Pancreas (tissue), 10 donors: Measurements from ENCODE around the gene DDO. TPM values are rescaled to one million over a fixed set of nuclear protein-coding genes. Genes with fewer than 3 reads are reported as not detected.

Experiments
- ATAC-seq, 4 donors: fragments of 200-7000 bp; cut with Tn5 transposase; one replicate each; pipeline versions ENCODE4 v1.8.0 to v1.9.1; 2020; ENCODE audit warnings: mild to moderate bottlenecking in 4 of 4, moderate library complexity in 4 of 4
- DNase-seq, 6 donors: peaks; one replicate each; pipeline ENCODE4 v3.0.0-alpha.2; 2020
- FAIRE-seq: peaks from 2 replicates; lab custom pipeline; 2012; peaks lifted over from hg19 to GRCh38; lab: Jason Lieb, UNC
- H3K27ac ChIP-seq, 4 donors: fragments of 200-600 bp; sonication (generic); 1 replicate in 3 of 4; 2 replicates in 1 of 4; pipeline versions ENCODE4 v1.5.0 to v1.8.0; 2020
- H3K27me3 ChIP-seq, 4 donors: fragments of 200-600 bp; one replicate each; pipeline ENCODE4 v1.8.0; 2021
- H3K36me3 ChIP-seq, 3 donors: fragments of 200-600 bp; sonication (generic) in 1 of 3; one replicate each; pipeline versions ENCODE4 v1.5.0 to v1.8.0; 2020 to 2021
- H3K4me1 ChIP-seq, 3 donors: fragments of 200-600 bp; one replicate each; pipeline ENCODE4 v1.8.0; 2021
- H3K4me3 ChIP-seq, 4 donors: fragments of 200-600 bp; sonication (generic) in 2 of 4; one replicate each; pipeline versions ENCODE4 v1.5.0 to v1.8.0; 2020 to 2021
- H3K9me3 ChIP-seq, 4 donors: fragments of 200-600 bp; one replicate each; pipeline ENCODE4 v1.8.0; 2021
- CTCF ChIP-seq, 4 donors: fragments of 200-600 bp; sonication (generic) in 3 of 4; IDR thresholded peaks; one replicate each; pipeline versions ENCODE4 v1.5.0 to v1.8.0; 2021; ENCODE audit warnings: antibody characterized with exemption in 4 of 4
- WGBS, 2 donors: extraction: QIAGEN DNeasy Blood & Tissue Kit; methylation state at CpG; one replicate each; pipeline ENCODE4 v1.1.7; 2013; 5-methylcytosine and 5-hydroxymethylcytosine counted together
- intact Hi-C, 3 donors: fragments of 100-400 bp; cut with DNase I; formaldehyde crosslinking; loops; one replicate each; pipeline versions ENCODE4 v1.11.1 to v1.14.2; 2022
- polyA plus RNA-seq, 2 donors: library from polyadenylated mRNA; stranded (reverse); fragments of 200-250 nt; gene quantifications; one replicate each; pipeline ENCODE4 v1.2.3, GENCODE V29; 2013
- total RNA-seq, 6 donors: library from RNA; stranded (reverse); fragmentation: NEBNext Ultra II Directional in 4 of 6; extraction: Animal tissue kit (Norgen Biotek cat#: 25700) in 4 of 6; gene quantifications; one replicate each; pipeline versions ENCODE4 v1.2.1 to v1.2.4, GENCODE V29; 2021 to 2023
- donor health status: healthy with polysubstance abuse.
- donor health status: DM: no; HTN: no; CAD: no; lungs with moderate emphysema.
- donor health status: DM: no; HTN: no; CAD: no.
- donor health status: control.
- donor health status: control.
- donor health status: Bipolar disorder and iron deficiency.
- donor health status: DM: yes; HTN: yes; CAD: no.
- donor health status: DM: no; HTN: no; CAD: no.
- donor health status: DM: no; HTN: no; CAD: no.
- donor health status: DM: yes; HTN: yes; CAD: no.

The DDO gene
- total and polyA plus RNA-seq, 8 donors = 1.0 to 3.8 (median 1.4) TPM

- Histone ChIP-seq H3K9me3 (no peaks in the 10 kb centered on the region), H3K4me3 (no peak overlapping the region), H3K27me3 (no peaks in the 10 kb centered on the region), H3K4me1 (peaks cover 0 to 4% (median 0%) of the 10 kb centered on the region in 3 donors), H3K36me3 (no peaks in the 10 kb centered on the region), H3K27ac (no peak overlapping the region)
- no peak for DNase-seq
- ATAC-seq = no peak
- TF ChIP-seq CTCF (IDR thresholded peaks at IDR 0.05) = no peak
- FAIRE-seq = no peak
- 70 to 75% methylated on average over 2 of the region's 2 CpGs for WGBS, 2 donors
- intact Hi-C loops = no loop called here
These were observed 60.4 kb downstream of the DDO start for GRCh38 chr6:110355022-110355421.

DNA sequence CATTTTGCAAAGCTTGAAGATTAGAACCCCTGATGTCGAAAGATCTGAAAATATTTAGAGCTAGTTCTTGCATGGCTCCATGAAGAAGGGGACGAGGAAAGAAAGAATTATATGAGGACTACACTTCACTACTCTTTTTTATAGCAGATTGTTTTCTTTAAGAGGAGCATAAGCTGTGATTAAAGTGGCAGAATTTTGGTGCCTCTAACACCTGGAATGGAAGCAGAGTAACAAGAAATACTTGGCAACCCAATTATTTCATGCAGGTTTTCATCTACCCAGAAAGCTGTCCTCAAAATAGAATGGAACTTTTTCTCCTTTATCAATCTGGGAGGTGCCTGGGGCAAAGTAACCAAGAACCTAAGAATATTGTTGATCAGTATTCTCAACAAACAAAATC lies 61.2 kb downstream of the DDO start:
- H3K27ac ChIP-seq = no peak overlapping the region
- TF ChIP-seq CTCF (IDR thresholded peaks at IDR 0.05) = no peak
- no peaks in the 10 kb centered on the region for H3K27me3 ChIP-seq
- no peak for DNase-seq
- intact Hi-C loops = no loop called here
- FAIRE-seq = no peak
- peaks cover 0 to 4% (median 0%) of the 10 kb centered on the region in 3 donors for H3K4me1 ChIP-seq
- H3K9me3 ChIP-seq = no peaks in the 10 kb centered on the region
- 83 to 88% methylated on average over 2 of the region's 2 CpGs for WGBS, 2 donors
- no peaks in the 10 kb centered on the region for H3K36me3 ChIP-seq
- no peak for ATAC-seq
- no peak overlapping the region for H3K4me3 ChIP-seq

DNA sequence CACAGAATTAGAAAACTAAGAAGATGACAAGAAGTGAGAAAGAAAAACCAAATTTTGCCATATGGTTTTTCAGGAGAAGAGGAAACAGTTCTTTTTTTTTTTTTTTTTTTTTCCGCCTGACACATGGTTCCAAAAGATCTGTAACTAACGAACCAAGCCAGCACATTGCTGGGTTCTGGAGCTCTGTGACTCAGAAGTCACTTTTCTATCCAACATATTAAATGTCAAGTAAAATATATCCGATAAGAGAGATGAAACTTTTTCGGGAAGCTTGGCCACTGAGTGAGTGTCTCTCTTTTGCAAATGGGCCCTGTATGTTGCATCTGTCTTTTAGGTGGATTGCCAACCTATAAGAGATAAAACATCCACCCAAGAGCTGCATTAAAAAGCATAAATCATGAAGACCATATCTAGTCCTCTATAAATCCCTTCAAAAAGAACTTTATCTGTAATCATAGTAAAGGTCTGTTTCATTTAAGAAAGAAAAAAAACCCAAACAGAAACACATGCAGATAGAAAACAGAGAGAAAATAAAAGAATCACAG lies 61.8 kb downstream of the DDO start:
- Histone ChIP-seq H3K27ac (no peak overlapping the region), H3K36me3 (no peaks in the 10 kb centered on the region), H3K4me1 (no peaks in the 10 kb centered on the region), H3K27me3 (no peaks in the 10 kb centered on the region), H3K9me3 (no peaks in the 10 kb centered on the region), H3K4me3 (no peak overlapping the region)
- no peak for TF ChIP-seq CTCF (IDR thresholded peaks at IDR 0.05)
- 81% methylated on average over 4 of the region's 4 CpGs for WGBS, 2 donors
- intact Hi-C loops = no loop called here
- DNase-seq (no peak), ATAC-seq (no peak), FAIRE-seq (no peak)

GRCh38 chr6:110352563-110353262 lies 62.7 kb downstream of the DDO start:
- no peaks in the 10 kb centered on the region for H3K9me3 ChIP-seq
- WGBS, 2 donors = 65 to 72% methylated on average over 7 of the region's 7 CpGs
- H3K4me1 ChIP-seq = no peaks in the 10 kb centered on the region
- intact Hi-C loops = no loop called here
- H3K27ac ChIP-seq = no peak overlapping the region
- FAIRE-seq = no peak
- no peak overlapping the region for H3K4me3 ChIP-seq
- no peak for DNase-seq
- no peaks in the 10 kb centered on the region for H3K36me3 ChIP-seq
- no peaks in the 10 kb centered on the region for H3K27me3 ChIP-seq
- TF ChIP-seq CTCF (IDR thresholded peaks at IDR 0.05) = no peak
- ATAC-seq = no peak

GRCh38 chr6:110351986-110352385 lies 63.4 kb downstream of the DDO start:
- no peak for TF ChIP-seq CTCF (IDR thresholded peaks at IDR 0.05)
- no peaks in the 10 kb centered on the region for H3K36me3 ChIP-seq
- no peaks in the 10 kb centered on the region for H3K27me3 ChIP-seq
- WGBS, 2 donors = 86% methylated on average over 4 of the region's 4 CpGs
- DNase-seq (no peak), FAIRE-seq (no peak), ATAC-seq (no peak)
- H3K27ac ChIP-seq = no peak overlapping the region
- intact Hi-C loops = no loop called here
- no peaks in the 10 kb centered on the region for H3K9me3 ChIP-seq
- H3K4me1 ChIP-seq = no peaks in the 10 kb centered on the region
- no peak overlapping the region for H3K4me3 ChIP-seq
